K562 (cell line): ENCODE results near the gene USP49. TPM values are rescaled to one million over a fixed set of nuclear protein-coding genes. Genes with fewer than 3 reads are reported as not detected.
A peak's percentile ranks its signal among the peaks of the same experiment; 100 is the strongest.

Experiments
- ARID4B ChIP-seq: sonication (generic); formaldehyde crosslinking; IDR thresholded peaks from 2 replicates; pipeline ENCODE4 v1.8.0; 2022; ENCODE audit warnings: mild to moderate bottlenecking, missing genetic modification reagents
- HMGXB4 ChIP-seq: sonication (generic); formaldehyde crosslinking; IDR thresholded peaks from 2 replicates; pipeline ENCODE4 v1.8.1; 2023; ENCODE audit warnings: mild to moderate bottlenecking, missing genetic modification reagents
- NFE2L1 ChIP-seq: fragments of 450-650 bp; IDR thresholded peaks from 2 replicates; pipeline ENCODE4 v1.6.1; 2016; ENCODE audit warnings: missing genetic modification characterization, low read depth, mild to moderate bottlenecking, missing compliant biosample characterization, moderate library complexity, borderline replicate concordance
- NR2C2 ChIP-seq, 2 experiments: fragments of 200-800 bp in 1 of 2; sonication (Bioruptor generic) in 1 of 2; sonication (generic) in 1 of 2; formaldehyde crosslinking in 1 of 2; IDR thresholded peaks; 2 replicates each; pipeline versions ENCODE4 v1.6.1 to v1.8.0; 2016 to 2022; ENCODE audit warnings: mild to moderate bottlenecking in 1 of 2, missing compliant biosample characterization in 1 of 2, missing genetic modification characterization in 1 of 2, missing genetic modification reagents in 1 of 2
- ZNF318 ChIP-seq, 2 experiments: fragments of 450-650 bp; IDR thresholded peaks; 2 replicates each; pipeline ENCODE4 v1.6.1; 2016; ENCODE audit warnings: mild to moderate bottlenecking in 2 of 2, borderline replicate concordance in 1 of 2, low read depth in 1 of 2, moderate library complexity in 1 of 2
- polyA plus RNA-seq, 8 experiments: library from polyadenylated mRNA; depleted of rRNA in 4 of 8; stranded (reverse) in 5 of 8; unstranded in 3 of 8; fragments of >200 nt; fragmentation: Nextera tagmentation in 2 of 8; fragmentation: Illumina TruSeq in 1 of 8; extraction: Ambion mirVana in 2 of 8; extraction: Trizol in 1 of 8; gene quantifications; 2 replicates each; pipeline versions ENCODE4 v1.2.1 to v1.2.3, GENCODE V29; 2011 to 2014; ENCODE audit warnings: inconsistent platforms in 1 of 8, missing spikeins in 1 of 8
- total RNA-seq, 7 experiments: library from RNA; depleted of rRNA in 6 of 7; stranded (reverse); fragments of >200 nt in 6 of 7; fragmentation: Illumina TruSeq in 2 of 7; extraction: Trizol in 2 of 7; gene quantifications; 2 replicates each; pipeline versions ENCODE4 v1.2.1 to v1.2.3, GENCODE V29; 2011 to 2021; ENCODE audit warnings: low replicate concordance in 1 of 7

The USP49 gene
- total and polyA plus RNA-seq, 9 of the 15 experiments (the other 6 are each of a cell fraction or from before 2014, with no cell fraction given): 1.0 to 9.9 (median 6.5) TPM

- TF ChIP-seq ZNF318 (IDR thresholded peaks at IDR 0.05; ENCODE audit: borderline replicate concordance in 1 of 2, low read depth in 1 of 2) (no peak), NFE2L1 (tag) (no peak), HMGXB4 (CRISPR knock-in tag) (no peak), NR2C2 (CRISPR knock-in tag; IDR thresholded peaks at IDR 0.05) (no peak), NR2C2 (tag; IDR thresholded peaks at IDR 0.05) (no peak; the same call in 1 of the 2 replicates), ARID4B (peak; percentile 93)
Measured at GRCh38 chr6:41941280-41942066, 46.3 kb upstream of the USP49 start, which contains the start of gene CCND3 (continued).
